Measurements from ENCODE around the gene MROH2B.

The MROH2B gene

GRCh38 chr5:41112486-41113455 lies 41.6 kb upstream of the MROH2B start:
- H3K4me3 ChIP-seq (IDR thresholded peaks at IDR 0.05; ENCODE audit: insufficient read depth, low read depth, low read length): no peak overlapping the region
- no peaks in the 10 kb centered on the region for H3K36me3 ChIP-seq (ENCODE audit: insufficient read depth)
- H3K4me2 ChIP-seq: no peak overlapping the region
- H2AFZ ChIP-seq (ENCODE audit: low read depth): no peak overlapping the region
- H3K4me1 ChIP-seq (ENCODE audit: low read depth, poor library complexity, severe bottlenecking): no peaks in the 10 kb centered on the region
- TF ChIP-seq CTCF (conservative IDR thresholded peaks at IDR 0.05; ENCODE audit: low read depth, low read length): no peak
- H3K27ac ChIP-seq: no peak overlapping the region
- H3K79me2 ChIP-seq (ENCODE audit: insufficient read depth, low read depth): no peaks in the 10 kb centered on the region
- no peaks in the 10 kb centered on the region for H4K20me1 ChIP-seq (ENCODE audit: insufficient read depth)
- H3K9ac ChIP-seq: no peak overlapping the region
- no peaks in the 10 kb centered on the region for H3K27me3 ChIP-seq (ENCODE audit: insufficient read depth, low read depth)

- H3K4me2 ChIP-seq: no peak overlapping the region
- no peak for TF ChIP-seq CTCF (conservative IDR thresholded peaks at IDR 0.05; ENCODE audit: low read depth, low read length)
- H2AFZ ChIP-seq (ENCODE audit: low read depth): no peak overlapping the region
- no peaks in the 10 kb centered on the region for H3K79me2 ChIP-seq (ENCODE audit: insufficient read depth, low read depth)
- no peaks in the 10 kb centered on the region for H3K4me1 ChIP-seq (ENCODE audit: low read depth, poor library complexity, severe bottlenecking)
- H3K4me3 ChIP-seq (IDR thresholded peaks at IDR 0.05; ENCODE audit: insufficient read depth, low read depth, low read length): no peak overlapping the region
- no peak overlapping the region for H3K9ac ChIP-seq
- H3K27me3 ChIP-seq (ENCODE audit: insufficient read depth, low read depth): no peaks in the 10 kb centered on the region
- no peak overlapping the region for H3K27ac ChIP-seq
- no peaks in the 10 kb centered on the region for H4K20me1 ChIP-seq (ENCODE audit: insufficient read depth)
- no peaks in the 10 kb centered on the region for H3K36me3 ChIP-seq (ENCODE audit: insufficient read depth)
Observed at GRCh38 chr5:41109186-41109585, 38.0 kb upstream of the MROH2B start.

- Histone ChIP-seq H2AFZ (ENCODE audit: low read depth) (no peak overlapping the region), H3K4me1 (ENCODE audit: low read depth, poor library complexity, severe bottlenecking) (no peaks in the 10 kb centered on the region), H3K9ac (no peak overlapping the region), H3K27me3 (ENCODE audit: insufficient read depth, low read depth) (no peaks in the 10 kb centered on the region), H4K20me1 (ENCODE audit: insufficient read depth) (no peaks in the 10 kb centered on the region), H3K36me3 (ENCODE audit: insufficient read depth) (no peaks in the 10 kb centered on the region), H3K4me2 (no peak overlapping the region), H3K27ac (no peak overlapping the region), H3K4me3 (IDR thresholded peaks at IDR 0.05; ENCODE audit: insufficient read depth, low read depth, low read length) (no peak overlapping the region), H3K79me2 (ENCODE audit: insufficient read depth, low read depth) (no peaks in the 10 kb centered on the region)
- no peak for TF ChIP-seq CTCF (conservative IDR thresholded peaks at IDR 0.05; ENCODE audit: low read depth, low read length)
Observed at GRCh38 chr5:41102341-41102740, 31.2 kb upstream of the MROH2B start.

GRCh38 chr5:41097642-41098041 lies 26.5 kb upstream of the MROH2B start:
- no peaks in the 10 kb centered on the region for H4K20me1 ChIP-seq (ENCODE audit: insufficient read depth)
- no peak for TF ChIP-seq CTCF (conservative IDR thresholded peaks at IDR 0.05; ENCODE audit: low read depth, low read length)
- no peaks in the 10 kb centered on the region for H3K79me2 ChIP-seq (ENCODE audit: insufficient read depth, low read depth)
- no peak overlapping the region for H3K27ac ChIP-seq
- no peak overlapping the region for H3K9ac ChIP-seq
- H3K4me3 ChIP-seq (IDR thresholded peaks at IDR 0.05; ENCODE audit: insufficient read depth, low read depth, low read length): no peak overlapping the region
- H3K4me1 ChIP-seq (ENCODE audit: low read depth, poor library complexity, severe bottlenecking): no peaks in the 10 kb centered on the region
- H3K27me3 ChIP-seq (ENCODE audit: insufficient read depth, low read depth): no peaks in the 10 kb centered on the region
- no peak overlapping the region for H3K4me2 ChIP-seq
- no peak overlapping the region for H2AFZ ChIP-seq (ENCODE audit: low read depth)
- no peaks in the 10 kb centered on the region for H3K36me3 ChIP-seq (ENCODE audit: insufficient read depth)

Measured in KMS-11 (cell line).